Loucy (cell line): ENCODE results near the gene SERPINI2.

Experiments used
- CTCF ChIP-seq: fragments of 200-600 bp; sonication (generic); conservative IDR thresholded peaks from 2 replicates; pipeline ENCODE4 v1.5.1; 2014; ENCODE audit warnings: mild to moderate bottlenecking, antibody characterized with exemption, low read length
- EZH2phosphoT487 ChIP-seq: fragments of 200-600 bp; IDR thresholded peaks from 2 replicates; pipeline ENCODE4 v1.6.1; 2018; ENCODE audit warnings: antibody characterized with exemption, mild to moderate bottlenecking, moderate library complexity, borderline replicate concordance

- TF ChIP-seq CTCF (no peak), EZH2phosphoT487 (no peak)
These were observed 77.8 kb downstream of the SERPINI2 start for GRCh38 chr3:167396075-167396474.
